Neural crest cell (in vitro differentiated cells): ENCODE data around the gene BTBD10. TPM values are rescaled to one million over a fixed set of nuclear protein-coding genes. Genes with fewer than 3 reads are reported as not detected.
A peak's percentile ranks its signal among the peaks of the same experiment; 100 is the strongest.
"Not testable (repeated sequence)": the region's sequence is repeated elsewhere in the genome, so short reads cannot be mapped to it uniquely, and the experiment has no call there.

ENCODE experiments used
- DNase-seq: peaks from one replicate; pipeline ENCODE4 v3.0.0; 2021; ENCODE audit warnings: low read depth, mixed read lengths, low spot score
- H3K27ac Mint-ChIP-seq: one replicate; pipeline ENCODE4 v1.8.0; 2021; ENCODE audit warnings: mild to moderate bottlenecking, mixed read lengths; ENCODE audit not compliant: unreplicated experiment
- H3K27me3 Mint-ChIP-seq: 2 replicates; pipeline ENCODE4 v1.8.0; 2021; ENCODE audit warnings: low read depth, mild to moderate bottlenecking, mixed read lengths
- H3K36me3 Mint-ChIP-seq: 2 replicates; pipeline ENCODE4 v1.8.0; 2021; ENCODE audit warnings: low read depth, mild to moderate bottlenecking, mixed read lengths
- H3K4me1 Mint-ChIP-seq: 2 replicates; pipeline ENCODE4 v1.8.0; 2021; ENCODE audit warnings: mixed read lengths
- H3K4me3 Mint-ChIP-seq: one replicate; pipeline ENCODE4 v1.8.0; 2021; ENCODE audit warnings: mild to moderate bottlenecking, mixed read lengths
- H3K9me3 Mint-ChIP-seq: 2 replicates; pipeline ENCODE4 v1.8.0; 2021; ENCODE audit warnings: mixed read lengths
- total RNA-seq: library from RNA; stranded (reverse); gene quantifications from 2 replicates; pipeline ENCODE4 v1.2.1, GENCODE V29; 2021
- TF ChIP-seq, protein P1 (sequence below): fragments of 200-600 bp; sonication (generic); conservative IDR thresholded peaks from 2 replicates; pipeline ENCODE4 v1.5.0; 2021; ENCODE audit warnings: antibody characterized with exemption, mild to moderate bottlenecking

BTBD10 gene
- total RNA-seq, 1 donor from 2014 or later, result 29.0 TPM

DNA sequence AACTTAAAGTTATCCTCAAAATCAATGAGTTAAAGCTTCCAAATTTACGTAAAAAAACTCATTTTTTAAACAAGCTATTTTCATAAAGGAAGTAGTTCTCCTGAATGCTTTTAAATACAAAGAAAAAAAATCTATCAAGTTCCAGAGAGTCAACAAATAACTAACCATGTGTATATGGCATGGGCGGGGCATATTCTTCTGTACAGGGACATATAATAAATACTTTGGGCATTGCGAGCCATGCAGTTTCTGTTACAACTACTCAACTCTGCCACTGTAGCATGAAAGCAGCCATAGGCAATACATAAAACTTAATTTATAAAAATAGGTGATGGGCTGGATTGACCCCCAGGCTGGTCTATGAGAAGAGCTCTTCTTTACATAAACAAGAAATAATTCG lies 57.8 kb downstream of the BTBD10 start:
- Mint-ChIP-seq H3K36me3 (peaks cover 29% of the 10 kb centered on the region), H3K9me3 (peaks cover 8% of the 10 kb centered on the region), H3K4me3 (no peak overlapping the region), H3K27me3 (no peaks in the 10 kb centered on the region), H3K27ac (no peak overlapping the region), H3K4me1 (no peaks in the 10 kb centered on the region)
- no peak for DNase-seq
- TF ChIP-seq, protein P1, sequence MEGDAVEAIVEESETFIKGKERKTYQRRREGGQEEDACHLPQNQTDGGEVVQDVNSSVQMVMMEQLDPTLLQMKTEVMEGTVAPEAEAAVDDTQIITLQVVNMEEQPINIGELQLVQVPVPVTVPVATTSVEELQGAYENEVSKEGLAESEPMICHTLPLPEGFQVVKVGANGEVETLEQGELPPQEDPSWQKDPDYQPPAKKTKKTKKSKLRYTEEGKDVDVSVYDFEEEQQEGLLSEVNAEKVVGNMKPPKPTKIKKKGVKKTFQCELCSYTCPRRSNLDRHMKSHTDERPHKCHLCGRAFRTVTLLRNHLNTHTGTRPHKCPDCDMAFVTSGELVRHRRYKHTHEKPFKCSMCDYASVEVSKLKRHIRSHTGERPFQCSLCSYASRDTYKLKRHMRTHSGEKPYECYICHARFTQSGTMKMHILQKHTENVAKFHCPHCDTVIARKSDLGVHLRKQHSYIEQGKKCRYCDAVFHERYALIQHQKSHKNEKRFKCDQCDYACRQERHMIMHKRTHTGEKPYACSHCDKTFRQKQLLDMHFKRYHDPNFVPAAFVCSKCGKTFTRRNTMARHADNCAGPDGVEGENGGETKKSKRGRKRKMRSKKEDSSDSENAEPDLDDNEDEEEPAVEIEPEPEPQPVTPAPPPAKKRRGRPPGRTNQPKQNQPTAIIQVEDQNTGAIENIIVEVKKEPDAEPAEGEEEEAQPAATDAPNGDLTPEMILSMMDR, result no peak

GRCh38 chr11:13398335-13398734 lies 64.7 kb downstream of the BTBD10 start:
- not testable (repeated sequence) for H3K27me3 Mint-ChIP-seq, DNase-seq, H3K4me3 Mint-ChIP-seq, H3K4me1 Mint-ChIP-seq, H3K27ac Mint-ChIP-seq
- Mint-ChIP-seq H3K9me3 (peaks cover 11% of the 10 kb centered on the region), H3K36me3 (peaks cover 49% of the 10 kb centered on the region)

- peaks cover 19% of the 10 kb centered on the region for H3K36me3 Mint-ChIP-seq
These were observed 71.8 kb downstream of the BTBD10 start for GRCh38 chr11:13391217-13391616.

GRCh38 chr11:13388741-13389140 lies 74.3 kb downstream of the BTBD10 start:
- no peaks in the 10 kb centered on the region for H3K9me3 Mint-ChIP-seq
- no peak for DNase-seq
- peaks cover 13% of the 10 kb centered on the region for H3K36me3 Mint-ChIP-seq
- TF ChIP-seq, protein P1, result no peak
- H3K4me3 Mint-ChIP-seq, result no peak overlapping the region
- H3K4me1 Mint-ChIP-seq, result no peaks in the 10 kb centered on the region
- no peak overlapping the region for H3K27ac Mint-ChIP-seq
- no peaks in the 10 kb centered on the region for H3K27me3 Mint-ChIP-seq

More at GRCh38 chr11:13391217-13391616, 71.8 kb downstream of the BTBD10 start:
- DNase-seq, result no peak
- Mint-ChIP-seq H3K27me3 (no peaks in the 10 kb centered on the region), H3K27ac (no peak overlapping the region), H3K4me1 (no peaks in the 10 kb centered on the region), H3K4me3 (no peak overlapping the region), H3K9me3 (no peaks in the 10 kb centered on the region)
- TF ChIP-seq, protein P1, result no peak

DNA sequence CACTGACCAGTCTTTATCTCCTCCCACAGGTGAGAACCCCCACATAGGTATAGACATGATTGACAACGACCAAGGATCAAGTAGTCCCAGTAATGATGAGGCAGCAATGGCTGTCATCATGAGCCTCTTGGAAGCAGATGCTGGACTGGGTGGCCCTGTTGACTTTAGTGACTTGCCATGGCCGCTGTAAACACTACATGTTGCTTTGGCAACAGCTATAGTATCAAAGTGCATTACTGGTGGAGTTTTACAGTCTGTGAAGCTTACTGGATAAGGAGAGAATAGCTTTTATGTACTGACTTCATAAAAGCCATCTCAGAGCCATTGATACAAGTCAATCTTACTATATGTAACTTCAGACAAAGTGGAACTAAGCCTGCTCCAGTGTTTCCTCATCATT lies 76.5 kb downstream of the BTBD10 start:
- no peaks in the 10 kb centered on the region for H3K4me1 Mint-ChIP-seq
- H3K27me3 Mint-ChIP-seq, result no peaks in the 10 kb centered on the region
- no peak for DNase-seq
- no peaks in the 10 kb centered on the region for H3K9me3 Mint-ChIP-seq
- peaks cover 18% of the 10 kb centered on the region for H3K36me3 Mint-ChIP-seq
- H3K4me3 Mint-ChIP-seq, result no peak overlapping the region
- H3K27ac Mint-ChIP-seq, result no peak overlapping the region
- TF ChIP-seq, protein P1, result no peak

DNA sequence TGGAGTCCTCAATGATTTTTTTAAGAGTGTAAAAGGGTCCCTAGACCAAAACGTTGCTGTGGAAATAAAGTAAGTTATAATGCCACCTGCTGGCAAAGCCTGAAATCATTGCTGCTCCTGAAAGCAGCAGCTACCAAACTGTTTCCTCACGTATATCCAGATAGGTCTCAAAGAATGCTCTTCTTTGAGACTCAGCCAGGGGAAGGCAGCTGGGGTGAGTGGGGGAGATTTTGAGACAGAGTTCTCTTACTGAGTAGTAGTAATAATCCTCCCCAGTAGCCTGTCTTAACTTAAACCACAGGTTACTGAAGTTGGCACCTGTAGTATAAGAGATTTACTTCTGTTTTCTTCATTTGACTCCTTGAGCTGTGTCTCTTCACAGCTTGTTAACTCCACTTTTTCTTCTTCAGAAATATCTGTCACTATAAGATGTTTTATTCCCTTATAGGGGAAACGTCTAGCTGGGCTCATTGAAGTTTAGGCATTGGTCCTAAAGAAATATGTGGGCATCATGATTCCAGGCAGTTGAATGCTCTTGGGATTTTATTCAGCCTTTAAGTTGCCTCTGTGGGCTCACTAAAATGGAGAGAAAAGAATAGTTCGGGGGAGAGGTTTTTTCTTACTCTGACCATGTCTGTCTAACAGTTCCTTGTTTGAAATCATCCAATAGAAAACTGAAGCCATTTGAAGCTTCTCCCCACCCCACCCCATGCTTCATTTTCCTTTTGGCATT lies 77.9 kb downstream of the BTBD10 start:
- no peaks in the 10 kb centered on the region for H3K27me3 Mint-ChIP-seq
- TF ChIP-seq, protein P1, result peak; percentile 78
- no peak overlapping the region for H3K27ac Mint-ChIP-seq
- no peak overlapping the region for H3K4me3 Mint-ChIP-seq
- no peaks in the 10 kb centered on the region for H3K9me3 Mint-ChIP-seq
- no peaks in the 10 kb centered on the region for H3K4me1 Mint-ChIP-seq
- H3K36me3 Mint-ChIP-seq, result peaks cover 12% of the 10 kb centered on the region
- peak; percentile 48 for DNase-seq
